Transverse colon (tissue), 4 donors: Measurements from ENCODE around the gene ACVR1. TPM values are rescaled to one million over a fixed set of nuclear protein-coding genes. Genes with fewer than 3 reads are reported as not detected.

Experiments used
- DNase-seq: peaks from one replicate; pipeline ENCODE4 v3.0.0-alpha.2; 2019
- H3K27ac ChIP-seq, 4 donors: fragments of 200-600 bp; sonication (generic); 2 replicates each; pipeline ENCODE4 v1.5.1; 2016 to 2018; ENCODE audit warnings: inconsistent platforms in 4 of 4
- H3K27me3 ChIP-seq: fragments of 200-600 bp; sonication (generic); 2 replicates; pipeline ENCODE4 v1.5.1; 2017; ENCODE audit warnings: inconsistent platforms
- H3K36me3 ChIP-seq, 4 donors: fragments of 200-600 bp; sonication (generic); 2 replicates each; pipeline ENCODE4 v1.5.1; 2017 to 2019; ENCODE audit warnings: inconsistent platforms in 4 of 4
- H3K4me1 ChIP-seq, 4 donors: fragments of 200-600 bp; sonication (generic); 2 replicates each; pipeline ENCODE4 v1.5.1; 2017 to 2020; ENCODE audit warnings: inconsistent platforms in 4 of 4
- H3K4me3 ChIP-seq, 4 donors: fragments of 200-600 bp; sonication (generic); 1 replicate in 1 of 4; 2 replicates in 3 of 4; pipeline versions ENCODE4 v1.5.1 to v1.6.1; 2017 to 2019; ENCODE audit warnings: inconsistent platforms in 4 of 4
- H3K9me3 ChIP-seq, 2 donors: fragments of 200-600 bp; sonication (generic); 2 replicates each; pipeline ENCODE4 v1.5.1; 2017 to 2019; ENCODE audit warnings: inconsistent platforms in 2 of 2
- EP300 ChIP-seq: sonication (generic); formaldehyde crosslinking; IDR thresholded peaks from one replicate; pipeline ENCODE4 v1.6.1; 2017; ENCODE audit warnings: antibody characterized with exemption, low read depth
- POLR2A ChIP-seq: fragments of 450-650 bp; IDR thresholded peaks from one replicate; pipeline ENCODE4 v1.6.1; 2016; ENCODE audit warnings: antibody characterized with exemption, mild to moderate bottlenecking, moderate library complexity
- POLR2AphosphoS5 ChIP-seq, 3 donors: sonication (generic); formaldehyde crosslinking; IDR thresholded peaks; one replicate each; pipeline ENCODE4 v1.6.1; 2016; ENCODE audit warnings: antibody characterized with exemption in 3 of 3
- WGBS, 2 donors: methylation state at CpG; one replicate each; pipeline ENCODE4 v1.1.5; 2018; ENCODE audit warnings: low coverage in 1 of 2; 5-methylcytosine and 5-hydroxymethylcytosine counted together
- in situ Hi-C, 4 donors: fragments of 200-750 bp; cut with MboI; loops; one replicate each; pipeline versions ENCODE4 v1.15.0 to v1.15.1; 2017; ENCODE audit warnings: low sequenced_read_pairs in 3 of 4, low pct_ligation_motif_present in 1 of 4, low pct_unique_long_range_greater_than_20kb in 1 of 4
- intact Hi-C: fragments of 100-400 bp; cut with DNase I; formaldehyde crosslinking; loops from one replicate; pipeline ENCODE4 v1.15.1; 2023; ENCODE audit warnings: low total_unique reads
- total RNA-seq, 4 donors: library from RNA; depleted of rRNA; stranded (reverse); fragments of >200 nt; gene quantifications; one replicate each; pipeline ENCODE4 v1.1.0, GENCODE V29; 2016
- TF ChIP-seq, protein P1 (sequence below), 5 experiments: fragments of 200-600 bp in 3 of 5; fragments of 450-650 bp in 2 of 5; sonication (generic) in 3 of 5; IDR thresholded peaks; 1 replicate in 2 of 5; 2 replicates in 3 of 5; pipeline ENCODE4 v1.5.1; 2016 to 2017; ENCODE audit warnings: antibody characterized with exemption in 5 of 5, inconsistent platforms in 3 of 5, mild to moderate bottlenecking in 2 of 5, moderate library complexity in 1 of 5

ACVR1 gene
- total RNA-seq, 4 donors from 2014 or later, result 4.5 to 16.5 (median 11.8) TPM

DNA sequence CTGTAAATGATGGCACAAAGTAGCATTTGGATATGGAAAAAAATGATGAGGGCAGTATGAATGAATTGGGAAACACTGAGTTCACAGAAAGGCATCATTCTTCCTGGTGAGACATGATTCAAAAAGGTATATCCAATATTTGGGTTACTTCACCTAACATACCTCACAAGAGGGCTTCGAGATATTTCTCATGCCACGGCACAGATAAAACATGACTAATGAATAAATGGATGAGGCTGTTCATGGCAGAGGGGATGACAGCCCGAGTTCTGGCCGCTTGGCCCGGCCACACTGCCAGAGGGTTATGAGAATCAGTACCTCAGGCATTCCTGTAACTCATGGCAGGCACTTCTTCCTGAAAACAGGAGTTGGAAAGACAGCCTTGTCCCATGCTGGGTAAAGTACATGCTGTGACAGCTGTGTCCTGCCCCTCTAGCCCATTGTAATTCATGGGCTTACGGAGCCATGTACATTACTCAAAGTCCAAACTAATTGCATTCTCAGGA, 131.5 kb downstream of the ACVR1 start:
- WGBS, 2 donors, result 96 to 100% methylated on average over 3 to 6 of the region's 6 CpGs
- Histone ChIP-seq H3K9me3 (no peaks in the 10 kb centered on the region), H3K27me3 (no peaks in the 10 kb centered on the region), H3K4me3 (no peak overlapping the region), H3K4me1 (no peaks in the 10 kb centered on the region), H3K27ac (no peak overlapping the region), H3K36me3 (no peaks in the 10 kb centered on the region)
- in situ Hi-C loops, result no loop called here
- TF ChIP-seq EP300, result no peak
- DNase-seq, result no peak
- intact Hi-C loops, result no loop called here

DNA sequence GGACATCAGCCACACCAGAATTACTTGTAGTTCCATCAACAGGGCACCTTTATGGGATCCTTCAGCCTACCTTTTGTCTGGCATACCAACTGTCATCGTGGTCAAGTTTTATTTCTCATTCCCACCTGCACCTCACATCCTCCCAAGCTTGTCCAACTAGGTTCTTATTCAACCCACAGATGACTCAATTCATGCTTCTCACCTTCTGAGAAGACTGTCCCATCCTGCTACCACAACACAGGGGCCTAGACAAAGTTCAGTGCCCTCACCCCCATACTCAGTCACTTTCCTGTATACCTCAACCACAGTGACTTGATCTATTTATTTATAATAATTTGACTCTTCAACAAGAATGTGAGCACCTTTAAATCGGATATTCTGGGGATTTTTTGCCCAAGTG, 133.1 kb downstream of the ACVR1 start:
- no peaks in the 10 kb centered on the region for H3K9me3 ChIP-seq
- no peak overlapping the region for H3K27ac ChIP-seq
- no peaks in the 10 kb centered on the region for H3K4me1 ChIP-seq
- WGBS, 2 donors, result 90 to 92% methylated on average over 1 to 2 of the region's 2 CpGs
- no peaks in the 10 kb centered on the region for H3K27me3 ChIP-seq
- H3K4me3 ChIP-seq, result no peak overlapping the region
- intact Hi-C loops (no loop called here), in situ Hi-C loops (no loop called here)
- TF ChIP-seq POLR2AphosphoS5 (IDR thresholded peaks at IDR 0.05) (no peak), EP300 (no peak), POLR2A (no peak)
- TF ChIP-seq, protein P1, sequence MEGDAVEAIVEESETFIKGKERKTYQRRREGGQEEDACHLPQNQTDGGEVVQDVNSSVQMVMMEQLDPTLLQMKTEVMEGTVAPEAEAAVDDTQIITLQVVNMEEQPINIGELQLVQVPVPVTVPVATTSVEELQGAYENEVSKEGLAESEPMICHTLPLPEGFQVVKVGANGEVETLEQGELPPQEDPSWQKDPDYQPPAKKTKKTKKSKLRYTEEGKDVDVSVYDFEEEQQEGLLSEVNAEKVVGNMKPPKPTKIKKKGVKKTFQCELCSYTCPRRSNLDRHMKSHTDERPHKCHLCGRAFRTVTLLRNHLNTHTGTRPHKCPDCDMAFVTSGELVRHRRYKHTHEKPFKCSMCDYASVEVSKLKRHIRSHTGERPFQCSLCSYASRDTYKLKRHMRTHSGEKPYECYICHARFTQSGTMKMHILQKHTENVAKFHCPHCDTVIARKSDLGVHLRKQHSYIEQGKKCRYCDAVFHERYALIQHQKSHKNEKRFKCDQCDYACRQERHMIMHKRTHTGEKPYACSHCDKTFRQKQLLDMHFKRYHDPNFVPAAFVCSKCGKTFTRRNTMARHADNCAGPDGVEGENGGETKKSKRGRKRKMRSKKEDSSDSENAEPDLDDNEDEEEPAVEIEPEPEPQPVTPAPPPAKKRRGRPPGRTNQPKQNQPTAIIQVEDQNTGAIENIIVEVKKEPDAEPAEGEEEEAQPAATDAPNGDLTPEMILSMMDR (IDR thresholded peaks at IDR 0.05), result no peak
- H3K36me3 ChIP-seq, result peaks cover 0 to 7% (median 0%) of the 10 kb centered on the region in 4 donors
- no peak for DNase-seq

DNA sequence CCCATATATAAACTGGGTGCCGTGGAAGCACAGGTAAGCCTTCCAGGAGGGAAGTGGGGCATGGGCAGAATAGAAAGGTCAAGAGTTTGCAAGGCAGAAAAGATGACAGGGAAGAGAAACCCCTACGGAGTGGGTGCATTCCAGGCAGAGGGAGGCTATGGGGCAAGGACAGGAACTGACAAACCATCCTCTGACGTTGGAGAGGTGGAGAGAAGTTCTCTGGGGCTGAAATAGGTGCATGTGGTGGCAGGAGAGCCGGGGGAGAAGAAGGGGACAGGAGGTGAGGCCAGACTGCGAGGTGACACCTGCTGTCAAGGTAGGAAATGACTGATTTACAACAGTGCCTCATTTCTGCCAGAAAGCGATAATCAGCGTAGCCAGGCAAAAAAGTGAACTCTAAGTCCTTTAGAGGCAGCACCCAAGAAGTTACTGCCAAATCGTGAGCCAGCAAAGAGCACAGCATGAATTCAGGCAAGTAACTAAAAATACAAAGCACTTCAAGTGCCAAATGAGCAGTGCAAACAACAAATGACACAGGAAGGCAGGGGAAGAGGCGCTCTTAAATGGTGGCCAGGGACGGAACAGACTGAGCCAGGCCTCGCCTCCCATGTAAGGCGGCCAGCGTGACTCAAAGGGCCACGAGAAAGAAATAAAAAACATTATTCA, 134.2 kb downstream of the ACVR1 start:
- WGBS, 2 donors, result 95% methylated on average over 12 to 14 of the region's 14 CpGs

DNA sequence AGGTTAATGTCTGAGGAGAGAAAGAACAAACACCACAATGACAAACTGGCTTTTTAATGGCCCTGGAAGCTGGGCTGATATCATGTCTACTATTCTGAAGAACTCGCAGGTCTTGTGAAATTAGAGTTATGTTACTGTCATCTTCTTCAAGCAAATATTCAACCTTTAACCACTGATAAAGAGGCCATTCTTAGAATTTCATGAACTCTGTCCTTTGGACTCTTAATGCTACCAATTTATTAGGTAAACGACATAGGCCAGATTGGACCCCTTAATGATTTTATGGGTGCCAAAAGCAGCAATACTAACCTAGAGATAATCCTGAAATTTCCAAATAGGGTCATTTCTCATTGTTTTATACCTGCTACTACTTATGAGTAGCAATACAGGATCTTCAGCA, 138.5 kb downstream of the ACVR1 start:
- Histone ChIP-seq H3K9me3 (no peaks in the 10 kb centered on the region), H3K27me3 (no peaks in the 10 kb centered on the region), H3K36me3 (peaks cover 0 to 25% (median 7%) of the 10 kb centered on the region in 4 donors), H3K4me3 (no peak overlapping the region), H3K4me1 (no peaks in the 10 kb centered on the region), H3K27ac (no peak overlapping the region)
- WGBS, 2 donors, result 77 to 83% methylated on average over 1 to 2 of the region's 2 CpGs
- DNase-seq, result no peak
- TF ChIP-seq POLR2A (no peak), POLR2AphosphoS5 (IDR thresholded peaks at IDR 0.05) (no peak), EP300 (no peak)
- TF ChIP-seq, protein P1 (IDR thresholded peaks at IDR 0.05), result no peak
- in situ Hi-C loops (no loop called here), intact Hi-C loops (no loop called here)

More for the DNA sequence above, 134.2 kb downstream of the ACVR1 start:
- DNase-seq, result no peak
- TF ChIP-seq EP300 (no peak), POLR2AphosphoS5 (IDR thresholded peaks at IDR 0.05) (no peak), POLR2A (no peak)
- TF ChIP-seq, protein P1 (IDR thresholded peaks at IDR 0.05), result no peak
- Histone ChIP-seq H3K4me3 (no peak overlapping the region), H3K9me3 (no peaks in the 10 kb centered on the region), H3K27me3 (no peaks in the 10 kb centered on the region), H3K4me1 (no peaks in the 10 kb centered on the region), H3K27ac (no peak overlapping the region), H3K36me3 (peaks cover 0 to 18% (median 5%) of the 10 kb centered on the region in 4 donors)
- intact Hi-C loops, result no loop called here
- in situ Hi-C loops, result no loop called here
